NCI-H1436 treated with DMSO at 0.1 percent for 48 hours (cell line): ENCODE results near the gene ADM.

Experiments
- DNase-seq: peaks from one replicate; lab custom pipeline; 2025; lab: John Stamatoyannopoulos, UW

The ADM gene

DNA sequence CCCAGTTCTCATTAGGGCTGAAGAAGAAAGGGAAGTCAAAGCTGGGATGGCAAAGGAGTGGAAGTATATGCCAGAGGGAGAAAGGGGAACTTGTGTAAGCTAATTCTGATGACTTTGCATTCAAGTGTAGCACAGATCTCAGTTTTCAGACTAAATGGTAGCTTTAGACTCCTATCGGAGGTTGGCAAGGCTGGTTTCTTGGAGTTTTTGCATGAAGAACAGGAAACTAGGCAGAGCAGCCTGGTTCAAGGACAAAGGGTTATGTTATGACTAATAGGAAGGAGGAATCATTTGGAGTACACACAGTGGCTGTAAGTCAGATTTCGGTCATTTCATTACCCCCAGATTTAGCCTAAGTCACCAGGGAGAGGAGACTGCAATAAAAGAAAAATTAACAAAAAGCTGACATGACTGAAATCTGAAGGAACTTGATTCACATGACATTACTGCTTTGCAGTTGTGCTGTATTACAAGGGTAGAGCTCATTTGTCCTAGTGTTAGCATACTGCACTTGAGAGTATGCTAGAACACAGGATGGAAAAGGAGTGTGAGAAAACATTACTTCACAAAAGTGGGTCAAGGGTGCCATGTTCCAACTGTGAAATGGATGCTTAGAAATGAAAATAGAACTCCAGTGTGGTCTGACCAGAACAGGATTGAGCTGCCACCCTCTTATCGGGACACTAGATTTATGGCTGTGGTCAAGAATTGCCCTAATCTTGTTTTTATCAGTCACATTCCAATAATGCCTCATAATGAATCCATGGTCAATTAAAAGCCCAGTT, 23.6 kb downstream of the ADM start:
- no peak for DNase-seq

DNA sequence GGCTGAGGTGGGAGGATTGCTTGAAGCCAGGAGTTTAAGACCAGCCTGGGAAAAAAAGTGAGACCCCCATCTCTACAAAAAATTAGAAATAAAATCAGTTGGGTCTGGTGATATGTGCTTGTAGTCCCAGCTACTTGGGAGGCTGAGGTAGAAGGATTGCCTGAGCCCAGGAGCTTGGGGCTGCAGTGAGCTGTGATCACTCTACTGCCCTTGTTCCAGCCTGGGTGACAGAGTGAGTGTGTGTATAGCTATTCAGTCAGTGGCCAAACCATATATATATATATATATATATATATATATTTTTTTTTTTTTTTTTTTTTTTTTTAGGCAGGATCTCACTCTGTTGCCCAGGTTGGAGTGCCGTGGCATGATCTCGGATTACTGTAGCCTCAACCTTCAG, 24.5 kb downstream of the ADM start:
- DNase-seq = no peak

DNA sequence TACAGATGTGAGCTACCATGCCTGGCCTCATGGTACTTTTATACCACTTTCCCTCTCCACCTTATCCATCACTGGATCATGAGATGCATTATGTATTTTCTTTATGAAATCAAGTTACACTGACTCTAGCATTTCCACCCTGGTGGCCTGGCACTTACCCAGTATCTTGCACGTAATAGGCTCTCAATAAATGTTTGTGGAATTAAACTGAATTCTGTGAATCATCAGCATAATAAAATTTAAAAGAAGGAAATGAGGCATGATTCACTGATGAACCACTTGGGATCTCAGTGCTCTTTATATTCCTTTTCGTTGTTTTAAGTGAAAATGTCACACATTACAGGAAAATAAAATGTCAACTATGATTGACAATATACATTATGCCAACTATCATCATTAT, 25.1 kb downstream of the ADM start:
- no peak for DNase-seq

DNA sequence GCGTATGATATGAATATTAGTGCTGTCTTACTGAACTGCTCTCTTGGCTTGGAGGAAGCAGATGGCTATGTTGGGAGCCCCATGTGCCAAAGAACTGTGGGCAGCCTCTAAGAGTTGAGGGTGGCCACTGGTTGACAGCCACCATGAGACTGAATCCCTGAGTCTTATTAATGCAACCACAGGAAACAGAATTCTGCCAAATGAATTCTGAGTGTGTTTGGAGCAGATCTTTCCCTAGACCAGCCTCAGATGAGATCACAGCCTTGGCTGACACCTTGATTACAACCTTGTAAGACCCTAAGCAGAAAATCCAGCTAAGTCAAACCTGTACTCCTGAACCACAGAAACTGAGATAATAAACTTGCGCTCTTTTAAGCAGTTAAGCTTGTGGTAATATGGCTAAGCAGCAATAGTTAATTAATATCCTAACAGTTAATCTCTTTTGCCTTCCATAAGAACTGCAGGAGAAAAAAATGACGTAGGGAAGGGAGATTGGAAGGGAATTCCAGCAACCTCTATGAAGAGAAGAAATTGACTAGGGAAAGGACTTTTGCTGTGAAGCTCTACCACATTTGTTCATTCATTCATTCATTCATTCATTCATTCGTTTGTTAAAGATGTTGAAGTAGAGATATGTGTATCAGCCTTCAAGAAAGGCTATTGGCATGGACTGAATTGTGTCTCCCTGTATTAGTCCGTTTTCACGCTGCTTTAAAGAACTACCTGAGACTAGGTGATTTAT, 26.8 kb downstream of the ADM start:
- no peak for DNase-seq

DNA sequence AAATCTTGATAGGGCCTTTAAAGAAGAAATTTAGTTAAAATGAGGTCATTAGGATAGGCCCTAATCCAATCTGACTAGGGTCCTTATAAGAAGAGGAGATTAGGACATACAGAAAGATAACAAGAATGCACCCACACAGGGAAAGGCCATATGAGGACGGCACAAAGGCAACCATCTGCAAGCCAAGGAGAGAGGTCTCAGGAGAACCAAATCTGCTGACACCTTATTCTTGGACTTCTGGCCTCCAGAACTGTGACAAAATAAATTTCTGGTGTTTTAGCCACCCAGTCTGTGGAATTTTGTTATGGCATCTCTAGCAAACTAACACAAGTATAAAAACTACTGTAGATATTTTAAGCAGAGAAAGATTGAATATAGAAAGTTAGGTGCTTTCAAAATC, 28.6 kb downstream of the ADM start:
- DNase-seq = no peak

DNA sequence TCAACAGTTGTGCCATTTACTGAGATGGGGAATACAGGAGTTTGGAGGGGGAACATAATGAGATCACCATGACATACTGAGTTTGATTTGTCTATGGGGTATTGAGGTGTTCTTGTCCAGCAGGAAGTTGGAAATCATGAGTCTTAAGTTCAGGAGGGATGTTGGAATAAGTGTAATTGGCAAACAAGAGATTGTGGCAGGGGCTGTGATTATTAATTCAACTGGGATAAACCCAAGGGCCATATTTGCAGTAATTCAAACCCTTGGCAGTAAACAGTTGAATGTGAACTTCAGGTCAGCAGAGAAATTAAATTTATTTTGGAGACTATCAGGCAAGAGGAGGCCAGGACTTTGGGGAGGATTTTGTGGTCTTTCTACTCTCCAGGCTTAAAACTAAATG, 33.4 kb downstream of the ADM start:
- DNase-seq = no peak

DNA sequence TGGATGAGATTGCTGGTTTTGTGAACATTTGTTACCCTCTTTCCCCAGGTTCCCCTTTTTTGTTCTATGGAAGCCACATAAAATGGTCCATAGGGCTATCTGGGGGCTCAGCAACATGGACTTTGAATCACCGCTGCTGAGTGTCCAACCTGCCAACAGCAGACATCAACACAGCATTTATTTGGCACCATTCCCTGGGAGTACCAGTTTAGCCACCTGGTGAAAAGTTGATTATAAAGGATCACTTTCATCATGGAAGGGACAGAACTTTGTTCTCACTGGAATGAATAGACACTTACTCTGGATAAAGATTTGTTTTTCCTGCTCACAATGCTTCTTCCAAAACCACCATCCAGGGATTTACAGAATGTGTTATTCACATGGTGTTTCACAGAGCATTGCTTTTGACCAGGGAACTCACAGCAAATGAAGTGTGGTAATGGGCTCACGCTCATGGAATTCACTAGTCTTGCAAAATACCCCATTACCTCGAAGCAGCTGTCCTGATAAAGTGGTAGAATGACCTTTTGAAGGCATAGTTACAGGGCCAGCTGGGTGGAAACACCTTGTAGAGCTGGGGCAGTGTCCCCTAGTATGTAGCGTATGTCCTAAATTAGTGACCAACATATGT, 43.9 kb downstream of the ADM start:
- no peak for DNase-seq

DNA sequence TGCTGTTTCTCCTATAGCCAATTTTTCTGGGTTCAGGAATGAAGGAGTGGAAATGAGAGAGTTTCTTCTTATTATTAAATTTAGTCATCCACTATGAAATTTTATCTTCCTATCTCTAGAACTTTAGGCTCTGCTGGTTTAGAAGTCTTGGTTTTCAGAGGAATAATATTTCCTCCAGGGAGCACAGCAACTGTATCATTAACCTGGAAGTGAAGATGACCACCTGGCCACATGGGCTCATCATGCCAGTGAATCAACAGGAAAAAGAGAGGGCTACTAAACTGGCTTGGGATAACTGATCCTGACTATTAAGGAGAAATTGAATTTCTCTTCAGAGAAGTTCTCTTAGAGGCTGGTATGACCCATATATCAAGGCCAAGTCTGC, 44.4 kb downstream of the ADM start:
- no peak for DNase-seq

DNA sequence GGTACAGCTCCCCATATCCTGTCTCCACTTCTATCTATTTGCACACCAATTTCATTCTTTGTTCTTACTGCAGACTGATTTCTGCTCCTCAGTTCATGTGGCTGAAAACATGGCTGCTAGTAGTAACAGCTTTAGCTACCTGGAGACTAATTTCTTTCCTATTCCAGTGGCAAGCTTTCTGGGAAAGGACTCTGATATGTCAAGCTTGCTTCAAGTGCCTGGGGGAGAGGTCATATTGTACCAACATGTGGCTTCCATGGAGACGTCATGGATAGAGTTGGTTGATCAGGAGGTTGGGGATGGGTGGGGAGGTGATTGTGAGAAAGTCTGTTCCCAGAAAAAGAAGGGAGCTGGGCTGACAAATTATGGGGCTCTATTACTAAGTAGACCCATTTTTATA, 44.9 kb downstream of the ADM start:
- no peak for DNase-seq

DNA sequence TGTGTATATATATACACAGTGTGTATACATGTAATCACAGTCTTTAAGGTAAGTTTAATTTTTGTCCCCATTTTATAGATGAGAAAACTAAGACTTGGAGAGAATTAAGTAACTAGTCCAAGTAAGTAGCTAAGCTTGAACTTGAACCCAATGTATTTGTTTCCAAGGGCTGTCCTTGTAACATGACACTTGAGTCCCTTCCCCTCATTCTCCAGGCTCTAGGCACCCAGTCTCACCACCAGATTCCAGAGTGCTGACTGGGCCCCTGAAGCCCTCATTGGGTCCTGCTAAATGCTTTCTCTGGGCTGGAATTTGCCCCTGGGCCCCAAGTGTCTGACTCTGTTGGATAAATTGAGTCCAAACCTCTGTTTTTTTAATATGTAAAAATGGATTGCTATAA, 45.5 kb downstream of the ADM start:
- DNase-seq = no peak

DNA sequence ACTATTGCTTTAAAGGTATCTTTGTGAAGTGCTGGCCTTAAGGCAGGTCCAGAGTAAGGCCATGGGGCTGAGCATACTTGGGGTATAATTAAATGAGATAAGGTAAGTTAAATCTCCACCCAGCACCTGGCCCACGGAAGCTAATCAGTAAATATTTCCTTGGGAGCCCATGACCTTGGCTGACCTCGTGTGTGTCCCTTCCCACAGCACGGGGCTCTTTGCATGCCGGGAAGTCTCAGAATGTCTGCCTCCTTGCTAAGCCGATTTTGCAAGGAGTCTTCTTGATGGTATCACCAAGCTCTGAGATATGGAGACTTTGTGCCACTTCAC, 46.5 kb downstream of the ADM start:
- DNase-seq = no peak

DNA sequence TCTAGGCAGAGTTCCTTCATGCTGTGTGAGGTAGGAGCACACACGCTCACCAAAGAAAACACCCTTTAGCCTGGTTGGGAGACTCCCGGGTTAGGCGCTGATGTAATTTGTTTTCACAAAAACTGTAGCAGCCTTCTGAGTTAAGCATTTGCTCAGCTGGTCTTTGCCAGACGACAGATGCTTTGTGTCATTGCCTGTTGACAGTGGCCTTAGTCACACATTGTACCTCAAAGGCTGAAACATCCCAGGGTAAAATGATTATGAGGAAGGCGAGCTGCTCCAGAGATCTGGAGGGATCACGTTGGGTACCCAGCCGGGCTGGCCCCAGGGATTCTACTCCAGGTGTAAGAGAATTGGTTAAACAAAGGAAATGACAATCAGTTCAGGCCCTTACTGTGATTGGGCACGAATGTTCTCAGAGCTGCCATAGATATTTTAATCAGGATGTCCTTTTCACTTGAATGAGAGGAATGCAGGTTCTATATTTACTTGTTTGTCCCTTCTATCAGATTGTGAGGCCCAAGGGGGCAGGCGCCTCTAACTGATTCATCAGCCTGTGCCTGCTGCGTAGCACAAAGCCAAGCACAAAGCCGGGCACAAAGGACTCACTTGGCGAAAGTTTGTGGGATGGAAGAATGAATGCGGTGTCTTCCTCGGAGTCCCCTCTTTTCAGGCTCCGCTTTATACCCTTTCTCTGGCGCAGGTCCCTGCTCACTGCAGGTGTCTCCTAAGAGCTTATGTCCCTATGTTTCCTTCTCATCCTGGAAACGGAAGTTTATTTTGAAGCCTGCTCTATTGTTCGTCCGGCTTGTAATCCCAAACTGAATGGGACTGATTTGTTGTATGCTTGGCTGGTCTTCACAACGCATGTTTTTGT, 47.1 kb downstream of the ADM start:
- no peak for DNase-seq

DNA sequence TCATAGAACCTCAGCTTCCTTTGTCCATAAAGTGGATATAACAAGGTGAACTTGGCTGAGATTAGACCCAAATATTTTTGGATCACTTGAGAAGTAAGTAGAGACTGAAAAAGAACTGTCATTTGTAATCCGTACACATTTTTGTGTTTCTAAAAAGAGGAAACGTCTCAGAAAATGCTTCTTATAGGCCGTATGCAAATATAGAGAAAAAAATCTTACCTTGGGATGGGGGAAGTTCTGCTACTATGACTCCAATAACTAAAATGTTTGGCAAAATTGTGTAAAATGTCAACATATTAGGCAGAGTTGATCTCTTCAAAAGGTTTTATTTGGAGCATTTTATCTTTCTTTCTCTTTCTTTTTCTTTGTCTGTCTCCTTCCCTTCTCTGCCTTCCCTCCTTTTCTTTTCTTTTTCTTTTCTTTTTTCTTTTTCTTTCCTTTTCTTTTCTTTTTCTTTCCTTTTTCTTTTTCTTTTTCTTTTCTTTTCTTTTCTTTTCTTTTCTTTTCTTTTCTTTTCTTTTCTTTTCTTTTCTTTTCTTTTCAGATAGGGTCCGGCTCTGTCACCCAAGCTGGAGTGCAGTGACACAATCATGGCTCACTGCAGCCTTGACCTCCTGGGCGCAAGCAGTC, 48.2 kb downstream of the ADM start:
- no peak for DNase-seq

DNA sequence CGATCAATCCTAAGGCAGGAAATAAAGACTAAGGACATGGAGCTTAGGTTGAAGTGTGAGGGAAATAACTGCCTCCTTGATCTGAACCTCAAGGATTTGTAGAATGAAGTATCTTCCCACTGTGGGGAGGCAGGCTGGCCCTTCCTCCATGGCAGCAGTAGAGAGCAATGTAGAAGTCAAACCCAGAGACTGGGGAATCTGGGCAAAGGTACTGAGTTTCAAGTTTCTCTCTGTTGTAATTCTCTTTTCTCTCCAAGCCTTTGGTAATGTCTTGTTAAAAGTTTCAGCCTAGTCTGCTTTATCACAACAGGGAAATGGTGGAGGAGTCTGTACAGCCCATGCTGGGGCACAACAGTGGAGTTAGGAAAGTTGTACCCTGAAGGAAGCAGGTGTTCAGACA, 49.5 kb downstream of the ADM start:
- no peak for DNase-seq

DNA sequence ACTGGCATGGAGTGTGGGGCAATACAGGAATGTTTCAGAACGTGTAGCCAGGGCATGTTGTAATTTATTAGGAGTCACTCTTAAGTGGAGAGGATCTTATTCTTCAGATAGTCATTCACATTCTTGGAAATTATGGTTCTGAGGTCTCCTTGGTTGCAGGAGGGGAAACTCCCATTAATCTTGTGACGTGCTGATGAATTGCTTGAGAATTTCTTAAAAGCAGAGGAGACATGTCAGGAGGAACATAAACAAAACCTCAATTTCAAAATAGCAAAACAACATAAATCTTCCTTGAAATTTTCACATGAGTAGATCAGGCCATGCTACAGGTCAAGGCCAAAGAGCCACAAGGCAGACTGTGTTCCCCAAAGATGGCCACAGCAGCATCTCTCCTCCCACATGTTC, 50.4 kb downstream of the ADM start:
- no peak for DNase-seq

DNA sequence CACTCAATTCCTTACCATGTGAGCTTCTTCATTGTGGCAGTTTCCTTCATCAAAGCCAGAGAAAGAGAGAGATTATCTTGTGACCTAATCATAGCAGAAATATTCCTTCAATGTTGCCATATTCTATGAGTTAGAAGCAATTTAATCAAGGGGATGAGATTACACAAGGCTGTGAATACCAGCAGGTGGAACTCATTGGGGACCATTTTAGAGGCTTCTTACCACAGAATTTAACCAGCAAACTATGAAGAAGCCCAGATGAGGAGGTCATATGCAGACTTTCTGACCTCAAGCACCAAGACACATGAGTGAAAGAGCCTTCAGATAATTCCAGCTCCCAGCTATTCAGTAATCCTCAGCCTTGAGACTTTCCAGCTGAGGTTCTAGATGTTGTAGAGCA, 51.3 kb downstream of the ADM start:
- DNase-seq = no peak
